Subcutaneous adipose tissue (tissue), 4 donors: Measurements from ENCODE around the gene CCDC107. TPM values are rescaled to one million over a fixed set of nuclear protein-coding genes. Genes with fewer than 3 reads are reported as not detected.

ENCODE experiments used
- total RNA-seq, 4 donors: library from RNA; depleted of rRNA; stranded (reverse); fragments of >200 nt; gene quantifications; one replicate each; pipeline ENCODE4 v1.1.0, GENCODE V29; 2016
- TF ChIP-seq, protein P1 (sequence below): fragments of 450-650 bp; IDR thresholded peaks from one replicate; pipeline ENCODE4 v1.5.1; 2016; ENCODE audit warnings: low read depth, mild to moderate bottlenecking, control low read depth, antibody characterized with exemption, moderate library complexity

The CCDC107 gene
- total RNA-seq, 4 donors from 2014 or later: 60.7 to 119 (median 97.2) TPM

DNA sequence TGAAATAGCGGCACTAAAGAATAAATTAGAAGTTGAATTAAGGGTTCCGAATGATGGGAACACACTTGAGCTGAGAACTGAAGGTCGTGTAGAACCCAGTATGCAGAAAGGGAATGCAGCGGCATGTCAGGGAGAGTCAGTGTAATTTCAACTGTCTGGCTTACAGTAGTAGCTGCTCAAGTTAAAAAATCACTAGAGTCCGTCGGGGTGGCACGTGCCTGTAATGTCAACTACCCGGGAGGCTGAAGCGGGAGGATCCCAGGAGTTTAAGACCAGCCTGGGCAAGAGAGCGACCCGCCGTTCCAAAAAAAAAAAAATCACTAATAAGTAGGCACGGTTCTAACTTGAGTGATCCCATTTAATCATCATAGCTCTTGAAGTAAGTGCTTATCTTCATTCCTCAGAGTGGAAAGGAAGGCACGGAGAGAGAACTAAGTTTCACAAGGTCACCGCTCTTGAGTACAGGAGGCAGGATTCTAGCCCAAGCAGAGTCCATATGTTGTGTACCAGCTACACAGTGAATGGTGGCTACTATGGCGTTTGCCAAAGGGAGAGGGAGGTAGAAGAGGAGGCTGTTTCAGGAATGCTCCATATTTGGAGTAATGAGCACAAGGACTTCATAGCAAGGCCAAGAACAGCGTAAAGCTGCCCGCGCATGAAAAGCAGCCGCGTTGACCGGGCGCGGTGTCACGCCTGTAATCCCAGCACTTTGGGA, 1.1 kb upstream of the CCDC107 start:
- TF ChIP-seq, protein P1, sequence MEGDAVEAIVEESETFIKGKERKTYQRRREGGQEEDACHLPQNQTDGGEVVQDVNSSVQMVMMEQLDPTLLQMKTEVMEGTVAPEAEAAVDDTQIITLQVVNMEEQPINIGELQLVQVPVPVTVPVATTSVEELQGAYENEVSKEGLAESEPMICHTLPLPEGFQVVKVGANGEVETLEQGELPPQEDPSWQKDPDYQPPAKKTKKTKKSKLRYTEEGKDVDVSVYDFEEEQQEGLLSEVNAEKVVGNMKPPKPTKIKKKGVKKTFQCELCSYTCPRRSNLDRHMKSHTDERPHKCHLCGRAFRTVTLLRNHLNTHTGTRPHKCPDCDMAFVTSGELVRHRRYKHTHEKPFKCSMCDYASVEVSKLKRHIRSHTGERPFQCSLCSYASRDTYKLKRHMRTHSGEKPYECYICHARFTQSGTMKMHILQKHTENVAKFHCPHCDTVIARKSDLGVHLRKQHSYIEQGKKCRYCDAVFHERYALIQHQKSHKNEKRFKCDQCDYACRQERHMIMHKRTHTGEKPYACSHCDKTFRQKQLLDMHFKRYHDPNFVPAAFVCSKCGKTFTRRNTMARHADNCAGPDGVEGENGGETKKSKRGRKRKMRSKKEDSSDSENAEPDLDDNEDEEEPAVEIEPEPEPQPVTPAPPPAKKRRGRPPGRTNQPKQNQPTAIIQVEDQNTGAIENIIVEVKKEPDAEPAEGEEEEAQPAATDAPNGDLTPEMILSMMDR: no peak

DNA sequence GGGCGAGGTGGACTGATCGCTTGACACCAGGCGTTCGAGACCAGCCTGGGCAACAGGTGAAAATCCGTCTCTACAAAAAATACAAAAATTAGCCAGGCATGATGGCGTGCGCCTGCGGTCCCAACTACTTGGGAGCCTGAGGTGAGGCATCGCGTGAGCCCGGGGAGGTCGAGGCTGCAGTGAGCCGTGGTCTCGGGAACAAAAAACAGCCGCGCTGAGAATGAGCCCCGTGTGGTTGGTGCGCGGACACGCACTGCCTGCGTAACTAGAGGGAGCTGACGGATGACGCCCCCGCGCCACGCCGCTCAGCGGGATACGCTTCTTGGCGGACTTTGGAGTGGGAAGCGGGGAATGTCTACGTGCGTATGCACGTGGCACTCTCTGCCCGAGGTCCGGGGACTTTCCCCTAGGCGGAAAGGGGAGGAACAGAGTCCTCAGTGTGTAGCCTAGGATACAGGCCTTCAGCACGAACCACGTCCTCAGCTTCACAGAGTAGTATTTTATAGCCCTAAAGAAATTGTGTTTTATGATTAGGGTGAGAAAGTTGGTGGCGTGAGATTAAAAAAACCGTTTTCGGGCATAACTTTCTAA, 451 bp upstream of the CCDC107 start, which contains the start of gene RMRP:
Gene RMRP (minus strand): TSS at position 474 of the 591 bp plus-strand sequence.
- TF ChIP-seq, protein P1: no peak

DNA sequence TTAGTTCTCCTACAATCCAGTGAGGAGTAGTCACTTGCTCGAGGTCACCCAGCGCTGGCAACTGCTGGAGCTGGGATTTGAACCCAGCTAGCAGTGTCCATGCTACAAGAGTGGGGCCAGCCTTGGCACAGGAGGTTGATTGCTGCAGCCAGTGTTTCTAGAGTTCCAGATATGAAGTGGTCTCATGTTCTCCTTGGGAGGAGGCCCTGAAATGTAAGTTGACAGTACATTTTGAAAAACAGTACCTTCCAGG, 802 bp downstream of the CCDC107 start:
- TF ChIP-seq, protein P1: no peak

DNA sequence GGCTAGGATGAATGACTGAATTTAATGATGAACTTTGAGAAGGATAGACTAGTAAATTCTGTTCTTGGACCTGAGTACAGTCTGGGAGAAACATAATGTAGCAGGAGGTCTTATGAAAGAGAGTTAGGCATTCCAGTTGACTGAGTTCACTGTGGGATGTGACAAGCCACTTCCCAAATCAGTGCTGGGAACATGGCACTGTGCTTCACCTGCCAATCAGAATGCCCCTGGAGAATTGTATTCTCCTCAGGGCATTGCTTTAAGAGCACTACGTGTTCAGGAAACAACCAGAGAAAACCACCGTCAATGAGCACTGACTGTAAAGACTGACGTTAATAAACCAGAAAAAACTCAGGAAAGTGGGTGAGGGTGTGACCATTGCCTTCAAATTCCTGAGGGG, 1.2 kb downstream of the CCDC107 start:
- TF ChIP-seq, protein P1: no peak

DNA sequence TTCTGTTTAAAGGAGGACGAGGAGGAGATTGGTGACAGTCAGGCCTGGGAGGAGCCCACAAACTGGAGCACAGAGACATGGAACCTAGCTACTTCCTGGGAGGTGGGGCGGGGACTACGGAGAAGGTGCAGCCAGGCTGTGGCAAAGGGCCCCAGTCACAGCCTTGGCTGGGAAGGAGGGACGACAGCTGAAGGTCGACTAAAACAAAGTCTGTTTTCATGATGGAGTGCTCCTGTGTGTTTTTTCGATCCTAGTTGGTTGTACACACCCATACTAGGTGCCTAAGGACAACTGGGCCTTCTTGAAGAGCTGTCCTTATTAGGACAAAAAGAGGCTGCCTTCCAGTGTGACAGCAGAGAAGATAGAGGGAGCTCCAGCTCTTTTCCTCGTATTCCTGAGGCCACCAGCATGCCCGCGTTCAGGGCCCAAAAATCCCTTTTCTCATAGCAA, 2.9 kb downstream of the CCDC107 start:
- TF ChIP-seq, protein P1: no peak

DNA sequence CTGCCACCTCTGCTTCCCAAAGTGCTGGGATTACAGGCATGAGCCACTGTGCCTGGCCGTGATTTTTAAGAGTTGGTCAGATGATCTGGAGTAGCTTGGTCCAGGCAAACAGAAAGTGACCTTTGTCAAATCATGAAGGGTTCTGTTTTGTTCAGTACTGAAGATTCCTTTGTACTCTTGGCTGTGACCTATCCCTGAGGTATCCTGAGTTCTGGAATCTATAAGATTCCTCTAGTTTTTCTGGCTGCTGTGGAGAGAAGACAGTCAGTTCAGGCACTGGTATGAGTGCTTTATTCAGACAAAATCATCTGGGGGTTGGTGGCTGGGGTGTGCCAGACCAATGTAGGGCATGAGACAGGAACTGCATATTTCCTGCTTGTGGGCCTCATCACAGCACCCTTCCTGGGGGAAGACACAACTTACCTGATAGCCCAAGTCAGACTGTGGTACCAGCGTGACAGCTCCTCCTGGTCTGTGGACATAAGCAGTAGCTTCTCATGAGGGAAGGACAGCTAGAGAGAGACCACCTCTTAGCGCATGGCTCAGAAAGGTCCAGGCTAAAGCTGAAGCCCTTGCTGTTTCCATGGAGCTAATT, 3.8 kb downstream of the CCDC107 start:
- TF ChIP-seq, protein P1: no peak

DNA sequence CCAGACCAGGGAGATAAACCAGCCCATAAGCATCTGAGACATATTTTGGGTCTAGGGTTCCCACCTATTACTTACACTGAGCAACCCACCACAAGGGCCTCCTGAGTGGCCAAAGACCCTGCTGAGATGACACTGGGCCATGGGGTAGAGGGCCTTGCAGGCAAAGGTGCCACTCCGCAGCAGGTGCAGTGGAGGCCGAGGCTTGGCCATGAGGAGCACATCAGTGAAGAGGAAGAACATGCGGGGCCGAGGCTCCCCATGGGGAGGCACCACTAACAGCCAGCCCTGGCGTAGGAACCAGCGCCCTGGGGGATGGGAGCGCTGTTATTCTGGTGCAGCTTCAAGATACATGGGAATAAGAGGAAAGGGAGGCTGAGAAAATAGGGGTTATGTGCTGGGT, 4.3 kb downstream of the CCDC107 start:
- TF ChIP-seq, protein P1: no peak
